GM13977 (cell line): ENCODE results near the gene C7orf25.
A peak's percentile ranks its signal among the peaks of the same experiment; 100 is the strongest.

ENCODE experiments used
- DNase-seq: peaks from one replicate; pipeline ENCODE4 v3.0.0; 2012; ENCODE audit warnings: low spot score
- CTCF ChIP-seq: IDR thresholded peaks from 2 replicates; pipeline ENCODE4 v1.5.1; 2012; ENCODE audit warnings: mild to moderate bottlenecking, control low read depth; ENCODE audit not compliant: insufficient read depth; ENCODE audit errors: extremely low read depth, missing control alignments
- in situ Hi-C: fragments of 300-500 bp; cut with MboI; formaldehyde crosslinking; loops from one replicate; pipeline ENCODE4 v1.12.0; 2022; ENCODE audit warnings: low sequenced_read_pairs, low pct_unique_long_range_greater_than_20kb, mixed read lengths, inconsistent platforms; ENCODE audit not compliant: unreplicated experiment

The C7orf25 gene

GRCh38 chr7:42922017-42922753 lies 10.3 kb upstream of the C7orf25 start:
- in situ Hi-C loops, result no loop called here

GRCh38 chr7:42915356-42915755 lies 3.5 kb upstream of the C7orf25 start:
- TF ChIP-seq CTCF, result no peak
- in situ Hi-C loops, result no loop called here
- DNase-seq, result no peak

More at GRCh38 chr7:42922017-42922753, 10.3 kb upstream of the C7orf25 start:
- no peak for DNase-seq
- TF ChIP-seq CTCF, result no peak

- in situ Hi-C loops, result no loop called here
- DNase-seq, result no peak
- TF ChIP-seq CTCF, result no peak
Measured at GRCh38 chr7:42914421-42915045, 2.7 kb upstream of the C7orf25 start.

GRCh38 chr7:42914009-42914408 lies 2.1 kb upstream of the C7orf25 start:
- in situ Hi-C loops, result no loop called here

GRCh38 chr7:42913591-42913990 lies 1.7 kb upstream of the C7orf25 start:
- TF ChIP-seq CTCF, result no peak
- DNase-seq, result peak; percentile 20
- in situ Hi-C loops, result no loop called here

More at GRCh38 chr7:42914009-42914408, 2.1 kb upstream of the C7orf25 start:
- DNase-seq, result no peak
- no peak for TF ChIP-seq CTCF

- TF ChIP-seq CTCF, result no peak
- in situ Hi-C loops, result no loop called here
- no peak for DNase-seq
Measured at GRCh38 chr7:42910306-42910705, 1.6 kb downstream of the C7orf25 start.
